Measurements from ENCODE around the gene MPDZ. TPM values are rescaled to one million over a fixed set of nuclear protein-coding genes. Genes with fewer than 3 reads are reported as not detected.

Gene MPDZ
- total RNA-seq, 1 donor from 2014 or later: 56.3 TPM

DNA sequence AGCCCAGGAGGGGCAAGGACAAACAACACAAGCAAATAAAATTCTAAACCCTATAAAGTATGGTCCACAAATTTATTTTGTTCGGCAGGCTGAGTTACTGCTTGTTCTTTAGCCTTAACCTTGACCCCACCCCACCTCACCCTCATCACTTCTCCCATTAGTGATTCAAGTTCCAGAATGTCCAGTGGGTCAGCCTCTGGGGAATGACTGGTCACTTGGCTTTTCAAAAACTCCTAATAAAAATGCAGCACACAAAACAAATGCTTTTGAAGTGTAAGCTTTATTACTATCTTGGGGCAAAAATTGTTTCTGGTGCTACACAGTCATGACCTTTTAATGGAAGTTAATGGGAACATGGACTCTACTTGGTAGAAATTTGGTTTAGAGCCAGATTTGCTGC, 142.1 kb downstream of the MPDZ start:
- DNase-seq (ENCODE audit: low read depth, low spot score): no peak

DNA sequence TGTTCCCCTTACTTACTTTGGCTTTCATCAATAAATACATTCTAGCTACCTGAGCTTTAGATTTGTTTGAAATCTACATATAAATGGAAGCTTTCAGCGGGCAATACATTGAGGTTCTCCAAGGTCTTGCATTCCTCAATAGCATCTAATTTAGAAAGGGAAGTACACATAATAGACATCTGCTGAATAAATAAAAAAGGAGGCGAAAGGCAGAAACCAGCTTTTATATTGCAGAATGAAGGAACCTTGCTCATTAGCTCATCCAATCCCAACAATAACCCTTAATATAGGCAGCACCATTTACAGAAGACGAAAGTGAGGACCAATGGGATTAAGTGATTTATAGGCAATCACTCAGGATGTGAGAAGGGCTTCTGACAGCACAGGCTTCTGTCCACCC, 147.5 kb downstream of the MPDZ start:
- DNase-seq (ENCODE audit: low read depth, low spot score): no peak

DNA sequence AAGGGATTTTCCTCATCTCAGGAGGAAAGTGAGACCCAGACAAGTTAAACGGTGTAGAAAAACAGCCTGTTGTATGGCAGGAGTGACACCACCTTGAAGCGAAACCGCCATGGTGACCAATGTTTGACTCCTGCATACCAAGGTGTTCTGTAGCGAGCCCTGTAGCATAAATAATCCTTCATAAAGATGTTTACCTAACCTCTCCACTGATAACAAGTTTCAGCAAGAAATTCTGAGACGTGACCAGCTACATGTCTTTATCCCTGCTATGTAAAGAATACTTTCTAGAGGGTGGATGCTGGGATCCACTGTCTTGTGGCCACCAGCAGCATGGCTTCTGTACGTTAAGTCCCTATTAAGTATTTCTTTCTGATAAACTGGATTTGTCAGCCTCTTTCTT, 148.1 kb downstream of the MPDZ start:
- DNase-seq (ENCODE audit: low read depth, low spot score): no peak

DNA sequence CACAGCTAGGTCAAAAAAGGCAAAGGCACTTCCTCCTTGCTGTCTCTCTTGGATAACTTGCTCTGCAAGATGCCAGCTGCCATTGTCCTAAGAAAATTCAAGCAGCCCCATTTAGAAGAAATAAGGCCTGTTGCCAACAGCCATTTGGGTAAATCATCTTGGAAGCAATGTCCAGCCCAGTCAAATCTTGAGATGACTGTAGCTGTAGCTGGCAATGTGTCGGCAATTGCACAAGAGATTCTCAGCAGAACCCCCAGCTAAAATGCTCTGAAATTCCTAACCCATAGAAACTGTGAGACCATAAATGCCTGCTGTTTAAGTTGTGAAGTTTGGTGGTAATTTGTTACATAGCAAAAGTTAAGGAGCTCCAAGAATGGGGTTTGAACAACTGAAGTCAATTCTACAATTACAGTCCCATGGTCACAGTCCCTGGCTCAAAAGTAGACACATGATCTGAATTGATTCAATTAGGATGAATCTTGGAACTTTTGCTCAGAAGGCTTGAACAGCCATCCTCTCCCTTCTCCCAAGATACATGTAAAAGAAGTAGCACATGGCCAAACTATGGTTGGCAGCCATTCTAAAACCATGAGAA, 151.1 kb downstream of the MPDZ start:
- DNase-seq (ENCODE audit: low read depth, low spot score): no peak

DNA sequence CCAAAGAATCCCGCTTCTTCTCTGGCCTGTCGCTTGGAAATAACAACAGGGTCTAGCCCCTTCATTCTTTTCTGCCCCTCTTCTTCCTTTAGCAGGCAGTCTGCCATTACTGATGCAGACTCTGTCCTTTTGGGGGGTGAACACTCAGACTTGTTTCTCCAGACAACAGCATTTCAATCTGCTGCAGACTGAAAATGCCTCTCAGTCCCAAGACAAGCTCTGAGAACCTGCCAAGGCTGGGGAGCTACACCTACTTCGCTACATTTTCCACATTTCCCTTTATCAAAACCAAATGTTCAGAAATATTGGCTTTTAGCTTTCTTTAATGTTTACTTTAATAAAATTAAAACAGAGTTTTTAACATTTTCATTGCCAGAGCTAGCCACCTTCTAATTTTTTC, 152.4 kb downstream of the MPDZ start:
- DNase-seq (ENCODE audit: low read depth, low spot score): no peak

DNA sequence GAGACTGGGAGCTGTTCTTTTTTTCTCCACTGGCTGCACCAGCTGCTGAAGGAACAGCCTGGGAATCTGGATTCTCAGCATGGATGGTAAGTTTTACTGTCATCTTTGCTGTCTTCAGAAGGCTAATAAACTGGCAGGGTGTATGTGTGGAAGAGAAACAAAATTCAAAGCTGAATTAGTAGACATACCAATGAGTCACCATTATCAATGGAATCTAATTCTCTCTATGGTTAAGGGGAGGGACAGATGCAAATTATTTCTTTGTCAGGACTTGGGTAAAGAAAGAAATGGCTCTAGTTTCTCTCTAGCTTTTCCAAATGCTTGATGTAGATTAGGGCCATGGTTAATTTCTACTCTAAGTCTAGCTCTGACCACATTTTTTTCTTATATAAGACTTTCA, 154.2 kb downstream of the MPDZ start:
- no peak for DNase-seq (ENCODE audit: low read depth, low spot score)

DNA sequence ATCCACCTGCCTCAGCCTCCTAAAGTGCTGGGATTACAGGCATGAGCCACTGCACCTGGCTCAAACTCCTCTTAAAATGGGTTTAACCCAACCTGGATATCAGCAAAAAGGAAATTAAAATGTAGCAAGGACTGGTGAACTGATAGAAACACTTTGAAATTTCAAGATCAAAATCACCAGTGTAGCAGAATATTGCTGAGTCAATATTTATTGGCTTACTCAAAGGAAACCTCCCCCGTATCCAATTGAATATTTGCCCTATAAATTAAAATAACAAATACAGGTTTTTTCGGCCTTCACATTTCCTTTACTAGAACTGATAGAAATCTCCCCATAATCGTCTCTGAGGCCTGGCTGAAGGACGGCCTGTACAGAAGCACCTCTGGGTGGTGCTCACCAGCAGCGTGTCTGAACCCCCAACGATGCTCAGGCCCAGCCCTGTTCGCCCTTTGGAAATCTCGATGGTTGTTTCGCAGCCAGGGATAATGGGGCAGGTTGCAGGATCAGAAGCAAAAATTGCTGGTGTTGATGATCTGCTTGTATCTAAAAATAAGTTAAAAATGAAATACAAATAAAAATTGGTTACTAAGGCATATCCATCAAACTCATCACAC, 156.6 kb downstream of the MPDZ start:
- no peak for DNase-seq (ENCODE audit: low read depth, low spot score)

DNA sequence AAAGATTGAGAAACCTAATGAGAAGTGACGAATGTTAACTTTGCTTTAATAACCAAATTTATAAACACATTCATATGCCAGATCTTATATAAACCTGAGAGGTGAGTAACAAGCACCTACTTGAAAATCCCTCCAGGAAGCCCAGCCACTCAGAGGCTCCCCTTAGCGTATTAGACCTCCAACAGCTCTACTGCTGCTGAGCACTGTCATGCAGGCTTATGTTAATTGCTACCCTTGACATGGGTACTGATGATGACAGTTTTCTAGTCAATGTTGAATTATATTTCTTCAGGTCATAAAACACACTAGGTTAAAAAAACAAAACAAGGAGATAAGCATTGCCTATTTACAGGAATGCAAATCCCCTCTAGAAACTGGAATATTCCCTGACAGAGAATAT, 161.2 kb downstream of the MPDZ start:
- DNase-seq (ENCODE audit: low read depth, low spot score): no peak

DNA sequence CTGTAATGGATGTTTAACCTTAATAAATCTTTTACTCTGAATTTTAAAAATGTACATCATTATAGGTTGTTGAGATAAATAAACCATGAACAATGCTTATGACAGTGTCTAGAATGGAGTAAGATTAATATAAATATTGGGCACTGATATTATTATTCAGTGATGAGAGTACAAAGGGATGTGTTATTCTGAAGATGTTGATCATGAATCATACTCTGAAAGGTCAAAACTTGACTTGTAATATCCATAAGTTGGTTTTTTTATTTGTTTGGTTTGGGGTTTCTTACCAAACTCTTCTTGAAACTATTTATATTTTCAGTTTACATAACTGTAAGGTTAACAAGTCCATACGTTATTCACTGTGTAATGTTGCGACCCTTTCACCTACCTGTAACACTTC, 163.2 kb downstream of the MPDZ start:
- DNase-seq (ENCODE audit: low read depth, low spot score): no peak

DNA sequence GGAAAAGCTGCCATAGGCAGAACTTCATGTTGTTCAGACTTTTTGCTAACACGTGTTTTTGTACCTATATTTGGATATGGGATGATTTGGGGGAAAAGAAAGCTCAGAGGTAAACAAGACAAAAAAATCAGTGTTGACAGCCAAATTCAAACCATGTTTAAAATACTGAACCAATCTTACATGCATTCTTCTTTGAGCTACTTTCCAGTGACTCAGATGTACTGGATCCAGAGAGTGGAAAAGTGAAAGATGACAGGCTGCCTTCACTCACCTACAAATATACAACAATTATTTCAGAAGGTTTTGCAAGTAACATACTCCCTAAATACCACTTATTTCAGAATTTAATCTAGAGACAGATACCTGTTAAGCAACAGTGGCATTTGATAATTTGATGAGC, 165.7 kb downstream of the MPDZ start:
- no peak for DNase-seq (ENCODE audit: low read depth, low spot score)

DNA sequence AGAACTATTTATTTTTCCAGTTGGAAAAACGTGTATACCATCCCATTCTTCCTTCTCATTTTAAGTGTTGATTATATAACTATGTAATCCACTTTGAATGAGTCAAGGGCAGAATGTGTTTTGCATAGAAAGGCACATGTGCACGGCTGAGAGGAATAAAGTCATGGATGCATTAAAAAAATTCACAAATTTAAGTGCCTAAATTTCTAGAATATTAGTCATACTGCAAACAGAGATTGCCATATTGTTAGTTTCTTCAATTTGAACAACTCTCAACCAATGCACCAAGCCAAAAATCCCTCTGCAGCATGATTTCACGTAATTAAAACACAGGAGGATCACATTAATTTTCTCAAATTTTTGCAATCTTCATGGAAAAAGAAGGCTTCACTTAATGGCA, 166.3 kb downstream of the MPDZ start:
- DNase-seq (ENCODE audit: low read depth, low spot score): no peak

DNA sequence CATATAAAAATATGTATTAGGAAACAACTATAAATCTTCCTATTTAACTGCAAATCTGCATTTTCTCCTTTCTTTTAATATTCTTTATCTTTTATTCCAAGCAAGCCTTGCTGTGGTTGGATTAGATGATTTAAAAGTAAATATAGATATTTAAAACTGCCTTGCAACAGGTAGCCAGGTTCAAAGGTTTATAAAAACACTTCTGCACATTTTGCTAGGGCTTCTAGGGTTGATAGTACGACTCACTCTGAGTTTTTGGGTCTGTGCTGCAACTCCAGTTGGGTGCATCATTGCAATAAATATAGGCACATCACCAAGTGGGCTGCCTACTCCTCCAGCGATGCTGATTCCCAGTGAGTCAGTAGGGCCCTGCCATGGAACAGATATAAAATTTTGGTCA, 167.7 kb downstream of the MPDZ start:
- no peak for DNase-seq (ENCODE audit: low read depth, low spot score)

DNA sequence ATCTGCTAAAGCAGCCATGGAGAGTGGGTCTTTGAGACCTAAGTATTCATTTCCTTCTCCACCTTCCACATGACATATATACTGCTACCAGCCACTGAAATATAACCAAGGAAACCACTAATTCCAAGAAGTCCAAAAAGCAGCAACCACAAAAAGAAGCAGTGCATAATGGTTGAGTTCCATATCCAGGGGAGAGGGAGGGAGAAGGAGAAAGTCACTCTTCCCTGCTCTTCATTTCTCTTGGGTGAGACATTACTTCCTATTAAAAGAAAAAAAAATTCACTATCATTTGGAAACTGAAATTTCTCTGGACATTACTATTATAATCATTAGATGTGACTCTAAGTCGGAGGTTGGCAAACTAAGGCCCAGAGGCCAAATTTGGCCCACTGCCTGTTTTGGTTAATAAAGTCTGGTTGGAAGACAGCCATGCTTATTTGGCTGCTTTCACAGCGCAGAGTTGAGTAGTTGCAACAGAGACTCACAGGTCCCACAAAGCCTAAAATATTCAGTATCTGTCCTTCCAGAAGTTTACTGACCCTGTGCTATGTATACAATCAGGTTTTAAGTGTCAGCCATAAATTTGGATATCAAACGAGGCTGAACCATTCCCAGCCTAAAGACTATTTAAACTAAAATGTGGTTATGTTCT, 168.6 kb downstream of the MPDZ start:
- no peak for DNase-seq (ENCODE audit: low read depth, low spot score)

DNA sequence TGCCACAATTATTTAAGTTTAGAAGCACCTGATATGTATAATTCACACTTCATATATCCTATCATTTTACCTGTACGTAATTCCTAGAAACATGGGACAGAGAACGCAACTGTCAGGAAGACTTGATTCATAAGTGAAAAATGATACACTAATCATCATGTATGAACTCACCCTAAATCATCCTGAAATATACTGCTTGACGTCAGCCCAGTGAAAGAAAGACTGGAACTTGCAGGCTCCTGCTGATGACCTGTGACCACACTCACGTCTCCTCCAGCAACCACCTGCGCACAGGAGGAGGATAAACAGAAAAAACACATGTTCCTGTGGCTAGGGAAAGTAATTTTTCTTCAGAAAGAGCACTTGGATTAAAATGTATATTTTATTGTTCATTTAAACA, 169.7 kb downstream of the MPDZ start:
- no peak for DNase-seq (ENCODE audit: low read depth, low spot score)

DNA sequence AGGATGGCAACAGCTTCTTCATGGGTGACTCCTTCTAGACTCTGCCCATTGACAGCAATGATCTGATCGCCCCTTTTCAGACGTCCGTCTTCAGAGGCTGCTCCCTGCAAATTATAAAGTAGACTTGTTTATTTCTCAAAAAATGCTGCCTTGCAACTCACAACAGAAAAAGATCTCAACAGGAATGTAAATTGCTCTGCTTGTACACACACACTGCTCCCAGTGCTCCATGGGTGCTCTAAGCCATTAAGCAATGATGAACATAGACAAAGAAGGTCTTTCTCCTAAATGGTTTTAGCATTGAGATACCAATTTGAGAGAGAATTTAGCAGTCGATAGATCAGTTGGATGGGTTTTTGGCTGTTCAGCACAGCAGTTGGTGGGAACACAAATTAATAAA, 172.5 kb downstream of the MPDZ start:
- no peak for DNase-seq (ENCODE audit: low read depth, low spot score)

DNA sequence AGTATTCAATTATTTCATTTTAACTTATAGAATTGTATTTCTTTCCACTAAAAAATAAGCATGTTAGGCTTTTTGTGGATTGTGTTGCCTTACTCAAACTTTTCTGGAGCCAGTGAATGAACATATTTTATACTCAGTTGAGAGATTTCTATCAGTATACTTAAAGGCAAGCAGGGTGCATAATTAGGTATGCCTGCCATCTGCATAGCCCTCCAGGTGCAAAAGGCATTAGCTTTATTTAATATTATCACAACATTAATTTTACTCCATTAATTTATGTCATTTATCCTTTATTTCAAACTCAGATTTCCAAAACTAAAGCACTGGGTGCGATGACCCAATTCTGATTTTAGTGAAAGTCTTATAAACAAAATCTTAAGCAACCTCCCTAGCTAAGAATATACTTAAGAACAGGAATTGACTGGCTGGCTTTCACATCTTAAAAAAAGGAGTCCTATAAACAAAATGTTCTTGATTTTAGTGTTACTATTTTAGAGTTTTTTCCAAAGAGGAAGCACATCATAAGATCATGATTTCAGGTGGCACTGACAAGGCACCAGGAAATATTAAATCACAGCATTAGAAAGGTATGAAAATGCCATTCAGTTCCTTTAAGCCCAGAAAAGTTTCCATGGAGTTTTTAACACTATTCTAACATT, 178.4 kb downstream of the MPDZ start:
- DNase-seq (ENCODE audit: low read depth, low spot score): no peak

DNA sequence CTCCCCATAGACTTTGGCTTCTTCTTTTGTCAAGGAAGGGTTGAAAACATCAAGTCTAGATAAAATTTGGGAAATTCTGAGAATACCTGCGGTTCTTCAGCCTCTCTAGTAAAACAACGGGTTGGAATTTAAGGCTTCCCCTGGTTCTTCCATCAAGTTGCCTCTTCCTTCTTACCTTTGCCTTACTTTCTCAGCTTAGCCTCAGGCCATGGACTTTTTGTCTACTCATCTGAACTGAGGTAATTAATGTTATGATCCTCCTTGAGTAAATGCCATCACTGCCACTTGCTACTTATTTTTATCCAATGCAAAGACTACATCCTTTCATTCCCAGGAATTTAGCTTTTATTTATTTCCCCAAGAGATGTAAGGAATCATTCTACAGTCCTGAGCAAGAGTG, 184.4 kb downstream of the MPDZ start:
- no peak for DNase-seq (ENCODE audit: low read depth, low spot score)

DNA sequence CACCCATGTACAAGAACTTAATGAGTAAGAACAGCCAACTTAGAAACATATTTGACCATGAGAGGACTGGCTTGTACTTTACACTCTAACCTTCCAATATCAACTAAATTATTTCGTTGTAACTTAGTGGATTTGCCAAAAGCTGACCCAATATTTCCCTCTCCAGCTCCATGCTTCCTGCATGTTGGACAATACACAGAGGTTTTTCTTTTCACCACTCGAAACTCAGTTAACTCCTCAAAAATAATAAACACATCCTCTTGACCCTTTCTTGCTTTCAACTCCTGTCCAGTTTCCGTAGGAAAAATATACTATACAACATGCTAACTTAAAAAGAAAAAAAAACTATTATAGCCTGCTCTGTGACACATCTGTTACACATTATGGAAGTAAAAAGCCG, 188.9 kb downstream of the MPDZ start:
- DNase-seq (ENCODE audit: low read depth, low spot score): no peak

DNA sequence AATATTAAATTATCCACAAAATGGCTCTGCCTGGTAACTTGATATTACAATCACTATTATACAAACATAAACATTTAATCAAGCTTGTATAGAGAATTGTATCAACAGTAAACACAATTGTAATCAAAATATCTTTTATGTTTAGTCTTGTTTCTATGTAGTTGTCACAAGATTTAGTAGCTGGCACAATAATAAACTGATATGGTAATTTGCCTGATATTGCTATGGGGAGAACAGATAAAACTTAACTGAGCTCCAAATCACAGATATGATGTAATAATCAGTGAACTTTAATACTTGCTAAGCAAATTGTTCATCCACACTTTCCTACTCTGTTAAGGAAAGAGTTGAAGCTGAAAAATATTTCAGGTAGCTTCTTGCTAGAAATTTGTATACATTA, 189.8 kb downstream of the MPDZ start:
- DNase-seq (ENCODE audit: low read depth, low spot score): no peak

DNA sequence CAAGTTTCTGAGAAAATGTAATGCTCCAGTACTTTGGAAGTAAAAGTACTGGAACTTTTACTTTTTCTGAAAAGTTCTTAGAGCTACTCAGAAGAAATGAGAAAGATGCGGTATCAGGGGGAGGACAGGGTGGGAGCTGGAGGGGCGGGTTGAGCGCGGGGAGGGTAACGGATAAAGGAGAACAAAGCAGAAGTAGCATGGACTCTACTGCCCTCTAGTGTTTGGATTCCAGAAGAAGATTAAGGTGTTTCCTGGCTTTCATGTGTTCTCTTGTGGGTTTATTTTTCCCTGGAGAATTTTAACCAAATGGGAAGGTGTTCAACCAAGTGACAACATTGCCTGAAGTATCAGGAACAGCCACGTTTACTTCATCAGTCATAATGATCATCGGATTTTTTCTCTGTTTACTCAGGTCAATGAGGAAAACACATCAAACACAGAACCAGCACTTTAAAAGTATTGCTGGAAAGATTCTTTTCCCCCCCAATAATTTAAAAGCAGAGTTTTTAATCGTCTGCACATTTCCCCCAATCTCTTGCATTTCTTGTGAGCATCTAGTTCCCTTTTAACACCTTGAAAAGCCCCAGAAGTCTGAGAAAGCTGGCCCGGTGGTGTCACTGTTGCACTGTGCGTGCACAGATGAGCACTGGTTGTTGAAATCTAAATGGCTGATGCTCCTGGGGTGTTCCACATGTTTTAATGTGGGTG, 190.6 kb downstream of the MPDZ start:
- peak; percentile 32 for DNase-seq (ENCODE audit: low read depth, low spot score)

DNA sequence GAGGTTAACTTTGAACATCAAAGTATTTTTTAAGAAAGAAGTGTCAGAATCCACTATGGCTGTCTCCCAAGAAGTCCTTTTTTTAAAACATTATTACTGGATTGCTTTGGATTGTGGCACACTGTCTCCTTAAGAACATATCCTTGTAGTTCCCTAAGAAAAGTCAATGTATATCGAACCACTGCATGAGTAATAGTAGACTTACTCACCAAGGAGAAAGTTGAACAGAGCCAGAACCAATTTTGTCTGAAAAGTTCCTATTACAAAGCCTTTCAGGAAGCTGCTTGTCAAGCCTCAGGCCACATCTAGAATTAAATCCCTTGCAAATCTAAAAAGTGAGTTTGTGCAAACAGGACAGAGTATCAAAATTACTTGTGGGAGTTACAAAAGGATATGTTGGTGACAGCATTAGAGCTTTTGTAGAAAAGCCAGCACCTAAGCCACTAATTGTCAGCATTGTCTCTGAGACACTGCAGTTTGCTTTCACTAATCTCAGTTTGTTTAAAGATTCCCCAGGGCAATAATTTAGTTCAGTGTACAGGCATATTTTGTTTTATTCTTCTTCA, 195.4 kb downstream of the MPDZ start:
- no peak for DNase-seq (ENCODE audit: low read depth, low spot score)

DNA sequence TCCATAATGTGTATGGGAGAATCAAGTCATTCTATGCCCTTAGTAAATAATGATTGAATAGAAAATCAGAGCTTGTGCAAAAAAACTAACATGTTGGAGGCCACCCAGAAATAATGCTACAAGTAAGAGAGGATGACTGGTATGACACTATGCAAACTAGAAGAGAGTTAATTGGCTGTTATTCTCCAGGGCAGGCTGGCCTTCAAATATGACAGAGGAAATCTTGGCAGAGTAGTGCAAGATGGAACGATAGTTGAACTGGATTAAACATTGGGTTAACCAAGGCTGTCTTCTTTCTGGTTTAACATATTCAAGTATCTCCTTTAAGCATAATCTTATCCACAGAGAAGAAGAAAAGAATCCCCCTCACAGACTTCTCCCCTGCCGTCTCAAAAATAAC, 196.1 kb downstream of the MPDZ start:
- DNase-seq (ENCODE audit: low read depth, low spot score): no peak

Measured in pulmonary artery endothelial cell (primary cell).